Measurements from ENCODE around the gene RFESD.
"Not testable (repeated sequence)": the region's sequence is repeated elsewhere in the genome, so short reads cannot be mapped to it uniquely, and the experiment has no call there.

The RFESD gene

DNA sequence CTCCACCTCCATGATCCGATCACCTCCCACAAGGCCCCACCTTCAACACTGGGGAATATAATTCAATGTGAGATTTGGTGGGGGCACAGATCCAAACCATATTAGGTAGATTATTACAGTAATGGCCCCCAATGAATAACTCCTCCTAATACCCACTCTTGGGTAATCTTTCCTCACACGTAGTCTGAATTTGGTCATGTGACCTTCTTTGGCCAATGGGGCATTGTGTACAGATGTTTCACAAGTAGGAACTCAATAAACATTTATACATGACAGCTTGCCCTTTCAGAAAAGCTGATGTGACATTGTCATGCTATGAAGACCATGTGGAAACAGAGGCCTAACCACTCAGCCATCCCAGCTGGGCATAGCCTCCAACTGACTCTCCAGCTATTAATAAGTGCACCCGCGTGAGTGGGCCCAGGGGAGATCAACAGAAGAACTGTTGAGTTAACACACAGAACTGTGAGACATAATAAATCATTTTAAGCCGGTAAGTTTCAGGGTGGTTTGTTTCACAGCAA, 16.1 kb upstream of the RFESD start:
- no peak for DNase-seq

DNA sequence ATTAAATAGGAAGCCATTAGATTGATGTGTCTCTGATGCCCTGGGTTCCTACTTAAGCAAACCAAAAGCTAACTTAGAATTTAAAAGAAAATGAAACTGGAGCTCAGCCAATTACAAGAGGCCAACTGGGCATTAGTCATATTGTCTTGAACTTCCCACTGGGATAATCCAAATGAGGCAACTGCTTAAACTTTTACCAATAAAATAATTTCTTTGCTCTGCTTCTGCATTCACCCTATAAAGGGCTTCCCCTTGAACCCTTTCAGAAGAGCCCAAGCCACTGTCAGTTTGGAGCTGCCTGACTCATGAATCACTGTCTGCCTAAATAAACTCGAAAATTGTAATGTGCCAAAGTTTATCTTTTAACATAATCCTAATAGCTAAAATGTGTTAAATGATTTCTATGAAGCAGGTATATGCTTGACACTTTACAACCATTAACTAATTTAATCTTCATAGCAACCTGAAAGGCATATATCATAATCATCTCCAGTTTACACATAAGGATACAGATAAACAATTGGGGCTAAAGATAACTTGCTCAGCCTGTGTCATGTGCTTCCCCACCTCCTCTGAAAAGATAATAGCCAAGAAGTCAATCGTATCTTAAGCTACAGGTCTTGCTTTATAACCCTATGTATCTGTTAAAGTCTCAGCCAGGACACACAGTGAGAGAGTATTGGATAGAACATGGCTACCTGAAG, 15.2 kb upstream of the RFESD start:
- DNase-seq = no peak

GRCh38 chr5:95631991-95632675, 14.4 kb upstream of the RFESD start:
- DNase-seq = peak; percentile 77

- DNase-seq = not testable (repeated sequence)
These were observed 13.6 kb upstream of the RFESD start for GRCh38 chr5:95632942-95633341.

GRCh38 chr5:95633671-95634070, 12.9 kb upstream of the RFESD start:
- DNase-seq = no peak

DNA sequence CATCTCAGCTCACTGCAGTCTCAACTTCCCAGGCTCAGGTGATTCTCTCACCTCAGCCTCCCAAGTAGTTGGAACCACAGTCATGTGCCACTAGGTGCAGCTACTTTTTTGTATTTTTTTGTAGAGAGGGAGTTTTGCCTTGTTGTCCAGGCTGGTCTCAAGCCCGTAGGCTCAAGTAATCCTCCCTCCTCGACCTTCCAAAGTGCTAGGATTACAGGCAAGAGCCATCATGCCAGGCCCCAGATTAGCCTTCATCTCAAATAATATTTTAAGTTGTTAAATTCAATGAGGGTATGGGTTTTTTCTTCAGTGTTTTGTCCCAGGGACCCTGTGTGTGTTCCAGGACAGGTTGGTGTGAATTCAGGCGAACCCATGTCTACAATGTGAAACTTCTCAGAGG, 12.5 kb upstream of the RFESD start:
- DNase-seq = no peak

DNA sequence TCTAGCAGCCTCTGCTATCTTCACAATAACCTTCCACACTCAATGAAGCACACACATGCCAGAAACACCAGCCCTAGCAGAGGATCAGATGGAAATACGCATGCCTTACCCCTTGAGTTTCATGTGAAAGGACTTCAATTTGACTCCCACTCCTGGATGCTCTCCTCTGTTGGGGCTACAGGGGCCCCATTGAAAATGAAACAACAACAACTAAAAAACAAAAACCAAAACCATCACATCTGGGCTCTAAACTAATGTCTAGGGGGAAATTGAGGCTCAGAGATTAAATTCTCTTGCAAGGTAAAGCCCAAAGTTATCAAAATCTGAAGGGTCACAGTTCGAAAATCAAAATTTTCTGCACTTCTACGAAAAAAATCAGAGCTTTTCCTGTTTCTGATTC, 7.9 kb upstream of the RFESD start:
- DNase-seq = no peak

DNA sequence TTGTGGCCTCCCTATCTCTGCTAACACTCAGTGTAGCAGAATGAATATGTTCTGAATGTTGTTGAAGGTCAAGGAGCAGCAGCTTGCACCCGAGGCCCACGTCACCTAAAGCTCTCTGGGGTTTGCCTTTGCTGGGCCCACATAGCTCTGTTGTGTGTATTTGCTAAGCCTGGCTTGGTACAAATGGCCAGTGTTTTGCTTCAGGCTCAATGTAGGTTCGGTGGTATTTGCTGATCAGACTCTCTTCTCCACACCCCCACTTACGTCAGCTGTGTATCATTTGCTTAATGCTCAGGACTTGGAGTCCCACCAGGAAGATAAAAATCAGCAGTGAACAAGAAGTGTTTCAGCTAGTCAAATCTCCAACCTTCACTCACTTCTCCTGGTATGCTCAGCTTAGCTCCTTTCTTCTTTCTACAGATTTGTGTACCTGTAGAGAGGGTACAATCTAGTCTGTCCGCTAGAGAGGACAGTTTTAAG, 4.8 kb upstream of the RFESD start:
- no peak for DNase-seq

DNA sequence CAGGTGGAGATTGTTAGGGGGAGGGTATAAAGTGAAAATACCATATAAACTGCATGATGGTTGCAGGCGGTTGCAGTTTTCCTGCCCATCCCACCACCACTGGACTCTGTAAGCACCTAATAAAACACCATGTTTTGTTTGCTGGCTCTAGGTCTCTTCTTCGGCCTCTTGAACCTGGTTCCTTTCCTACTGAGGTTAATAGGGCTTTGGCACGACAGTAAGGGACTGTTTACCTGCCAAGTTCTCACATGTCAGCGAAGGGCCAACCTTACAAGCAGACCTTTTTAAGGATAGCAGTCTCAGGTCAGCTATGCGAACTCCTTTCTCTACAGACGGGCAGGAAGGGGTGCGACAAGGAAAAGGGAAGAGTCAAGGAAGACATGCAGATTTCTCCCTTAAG, 3.4 kb upstream of the RFESD start:
- DNase-seq = no peak

DNA sequence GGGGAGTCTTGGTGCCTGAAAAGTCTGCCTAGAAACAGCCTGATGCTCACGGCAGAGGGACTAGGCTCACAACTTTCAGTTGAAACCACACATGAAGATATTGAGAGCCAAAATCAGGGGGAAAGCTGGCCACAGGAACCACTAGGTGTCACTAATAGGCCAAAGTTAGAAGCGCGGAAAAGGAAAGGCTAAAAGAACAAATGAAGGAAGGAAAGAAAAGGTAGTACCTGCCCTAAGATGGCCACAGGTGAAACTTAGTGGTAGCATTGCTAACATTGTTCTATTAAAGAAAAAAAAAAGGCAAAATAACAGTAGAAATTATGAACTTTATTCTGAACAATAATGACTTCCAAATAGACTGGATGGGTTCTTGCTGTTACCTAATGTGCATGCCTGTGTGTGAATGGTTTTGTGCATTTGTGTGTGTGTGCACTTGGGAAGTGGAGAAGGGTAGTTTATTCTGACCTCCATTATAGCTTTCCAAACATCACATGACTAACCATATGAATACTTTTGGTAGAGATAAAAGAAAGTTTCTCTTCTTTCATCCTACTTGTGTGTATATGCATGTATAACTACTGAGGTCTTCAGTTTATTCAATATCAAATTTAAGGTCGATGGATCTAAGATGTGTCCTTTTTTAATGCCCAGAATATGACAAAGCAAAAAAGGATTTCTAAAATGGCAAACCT, 2.1 kb upstream of the RFESD start:
- peak; percentile 60 for DNase-seq

GRCh38 chr5:95646226-95646568, 380 bp upstream of the RFESD start:
- DNase-seq = not testable (repeated sequence)

- DNase-seq = no peak
These were observed 1.6 kb downstream of the RFESD start for GRCh38 chr5:95647886-95648860.

GRCh38 chr5:95649274-95649673, 2.7 kb downstream of the RFESD start:
- DNase-seq = no peak

DNA sequence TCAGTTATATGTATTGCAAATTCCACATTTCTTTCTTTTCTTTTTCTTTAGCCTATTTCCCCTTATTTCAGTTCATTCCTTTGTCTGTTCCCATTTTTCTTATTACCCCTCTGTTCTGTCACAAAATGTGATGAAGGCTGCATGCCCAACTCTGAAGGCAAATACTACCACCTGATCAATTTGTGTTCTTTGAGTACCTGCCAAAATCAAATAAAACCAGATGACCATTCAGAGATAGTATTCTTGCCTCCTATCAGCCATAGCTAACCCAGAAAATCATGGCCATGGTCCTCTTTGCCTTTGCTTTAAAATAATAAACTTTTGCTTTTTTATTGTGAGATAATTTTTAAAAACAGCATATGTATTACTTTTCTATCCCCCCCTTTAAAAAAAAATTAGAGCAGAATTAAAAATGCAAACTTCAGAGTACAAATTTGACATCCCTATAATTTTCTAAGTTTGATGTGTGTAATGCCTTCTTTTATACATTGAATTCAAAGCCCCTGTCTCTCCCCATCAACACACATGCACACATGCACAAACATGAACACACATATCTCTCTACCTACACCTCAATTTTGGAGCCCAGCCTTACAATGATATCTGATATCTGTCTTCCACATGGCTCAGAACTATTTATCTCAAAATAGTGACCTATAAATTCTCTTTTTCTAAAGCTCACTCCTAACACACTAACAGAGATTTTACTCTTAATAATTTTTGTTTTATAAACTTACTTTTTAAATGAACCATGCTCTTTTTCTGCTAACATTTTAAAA, 3.5 kb downstream of the RFESD start:
- no peak for DNase-seq

- DNase-seq = no peak
These were observed 6.3 kb downstream of the RFESD start for GRCh38 chr5:95652849-95653248.

GRCh38 chr5:95654196-95654595, 7.6 kb downstream of the RFESD start:
- no peak for DNase-seq

DNA sequence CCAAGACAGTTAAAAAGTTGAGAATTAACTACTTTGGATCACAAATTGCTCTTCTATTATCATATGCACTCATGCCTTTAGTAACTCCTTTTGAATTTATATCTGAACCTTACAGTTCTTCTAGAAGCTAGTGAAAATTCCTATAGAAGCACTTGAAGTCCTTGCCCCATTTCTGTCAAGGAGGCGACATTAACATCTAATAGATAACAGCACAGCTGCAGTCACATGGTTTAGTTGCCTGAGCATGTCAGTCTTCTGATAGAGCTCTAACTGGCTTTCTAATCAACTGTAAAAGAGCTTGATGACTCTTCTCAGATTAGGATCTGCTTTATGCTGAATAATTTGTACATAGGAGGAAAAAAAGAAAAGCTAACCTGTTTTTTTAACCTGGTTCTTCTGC, 9.0 kb downstream of the RFESD start:
- no peak for DNase-seq

DNA sequence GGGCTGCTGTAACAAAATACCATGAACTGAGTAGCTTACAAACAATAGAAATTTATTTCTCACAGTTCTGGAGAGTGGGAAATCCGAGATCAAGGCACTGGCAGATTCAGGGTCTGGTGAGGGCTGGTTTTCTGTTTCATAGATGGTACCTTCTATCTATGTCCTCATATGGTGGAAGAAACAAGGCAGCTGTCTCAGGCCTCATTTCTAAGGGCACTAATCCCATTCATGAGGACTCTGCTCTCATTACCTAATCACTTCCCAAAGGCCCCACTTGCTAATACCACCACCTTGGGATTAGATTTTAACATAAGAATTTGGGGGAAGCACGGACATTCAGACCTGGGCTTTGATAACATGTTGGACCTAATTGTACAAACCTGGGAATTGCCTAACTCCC, 13.5 kb downstream of the RFESD start:
- no peak for DNase-seq

GRCh38 chr5:95662946-95663345, 16.4 kb downstream of the RFESD start:
- DNase-seq = no peak

- peak; percentile 54 for DNase-seq
These were observed 17.7 kb downstream of the RFESD start for GRCh38 chr5:95664204-95664786.

GRCh38 chr5:95667061-95667618, 20.6 kb downstream of the RFESD start:
- DNase-seq = no peak
